ENCODE data around the gene FBXL13. TPM values are rescaled to one million over a fixed set of nuclear protein-coding genes. Genes with fewer than 3 reads are reported as not detected.
"Not testable (repeated sequence)": the region's sequence is repeated elsewhere in the genome, so short reads cannot be mapped to it uniquely, and the experiment has no call there.

Gene FBXL13
- total RNA-seq, 2 donors from 2014 or later = 1.3 to 1.4 TPM

DNA sequence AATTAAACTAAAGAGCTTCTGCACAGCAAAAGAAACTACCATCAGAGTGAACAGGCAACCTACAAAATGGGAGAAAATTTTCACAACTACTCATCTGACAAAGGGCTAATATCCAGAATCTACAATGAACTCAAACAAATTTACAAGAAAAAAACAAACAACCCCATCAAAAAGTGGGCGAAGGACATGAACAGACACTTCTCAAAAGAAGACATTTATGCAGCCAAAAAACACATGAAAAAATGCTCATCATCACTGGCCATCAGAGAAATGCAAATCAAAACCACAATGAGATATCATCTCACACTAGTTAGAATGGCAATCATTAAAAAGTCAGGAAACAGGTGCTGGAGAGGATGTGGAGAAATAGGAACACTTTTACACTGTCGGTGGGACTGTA, 112.6 kb downstream of the FBXL13 start:
- not testable (repeated sequence) for H3K9me3 ChIP-seq (ENCODE audit: control insufficient read depth, low read length, poor library complexity, severe bottlenecking); H3K27me3 Mint-ChIP-seq; H3K4me3 Mint-ChIP-seq; DNase-seq; ATAC-seq; H3K27ac Mint-ChIP-seq; H3K36me3 Mint-ChIP-seq (ENCODE audit: low read depth); H3K4me1 Mint-ChIP-seq

DNA sequence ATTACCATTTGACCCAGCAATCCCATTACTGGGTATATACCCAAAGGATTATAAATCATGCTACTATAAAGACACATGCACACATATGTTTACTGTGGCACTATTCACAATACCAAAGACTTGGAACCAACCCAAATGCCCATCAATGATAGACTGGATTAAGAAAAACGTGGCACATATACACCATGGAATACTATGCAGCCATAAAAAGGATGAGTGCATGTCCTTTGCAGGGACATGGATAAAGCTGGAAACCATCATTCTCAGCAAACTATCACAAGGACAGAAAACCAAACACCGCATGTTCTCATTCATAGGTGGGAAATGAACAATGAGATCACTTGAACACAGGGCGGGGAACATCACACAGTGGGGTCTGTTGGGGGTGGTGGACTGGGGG, 116.6 kb downstream of the FBXL13 start:
- not testable (repeated sequence) for ATAC-seq; H3K27me3 Mint-ChIP-seq; H3K36me3 Mint-ChIP-seq (ENCODE audit: low read depth); DNase-seq; H3K4me1 Mint-ChIP-seq; H3K9me3 ChIP-seq (ENCODE audit: control insufficient read depth, low read length, poor library complexity, severe bottlenecking); H3K4me3 Mint-ChIP-seq; H3K27ac Mint-ChIP-seq

DNA sequence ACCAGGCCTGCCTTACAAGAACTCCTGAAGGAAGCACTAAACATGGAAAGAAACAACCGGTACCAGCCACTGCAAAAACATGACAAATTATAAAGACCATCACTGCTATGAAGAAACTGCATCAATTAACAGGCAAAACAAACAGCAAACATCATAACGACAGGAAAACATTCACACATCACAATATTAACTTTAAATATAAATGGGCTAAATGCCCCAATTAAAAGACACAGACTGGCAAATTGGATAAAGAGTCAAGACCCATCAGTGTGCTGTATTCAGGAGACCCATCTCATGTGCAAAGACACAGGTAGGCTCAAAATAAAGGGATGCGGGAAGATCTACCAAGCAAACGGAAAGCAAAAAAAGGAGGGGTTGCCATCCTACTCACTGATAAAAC, 120.2 kb downstream of the FBXL13 start:
- not testable (repeated sequence) for H3K27me3 Mint-ChIP-seq; H3K36me3 Mint-ChIP-seq (ENCODE audit: low read depth); H3K9me3 ChIP-seq (ENCODE audit: control insufficient read depth, low read length, poor library complexity, severe bottlenecking); H3K4me3 Mint-ChIP-seq; DNase-seq; H3K27ac Mint-ChIP-seq; ATAC-seq; H3K4me1 Mint-ChIP-seq

DNA sequence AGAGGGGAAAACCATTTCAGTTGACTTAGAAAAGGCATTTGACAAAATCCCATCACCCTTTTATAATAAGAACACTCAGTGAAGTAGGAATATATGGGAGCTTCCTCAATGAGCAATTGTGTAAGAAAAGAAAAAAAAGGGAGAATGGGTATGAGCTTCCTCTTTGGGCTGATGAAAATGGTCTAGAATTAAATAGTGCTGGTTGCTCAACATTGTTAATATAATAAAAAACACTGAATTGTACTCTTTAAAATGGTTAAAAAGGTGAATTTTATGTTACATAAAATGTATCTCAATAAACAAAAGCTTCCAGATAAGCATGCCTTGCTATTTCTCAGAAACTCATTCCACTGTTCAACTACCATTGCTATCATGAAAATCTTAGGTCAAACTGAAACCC, 121.2 kb downstream of the FBXL13 start:
- no peak for DNase-seq
- H3K9me3 ChIP-seq (ENCODE audit: control insufficient read depth, low read length, poor library complexity, severe bottlenecking) = no peaks in the 10 kb centered on the region
- peaks cover 5% of the 10 kb centered on the region for H3K27me3 Mint-ChIP-seq
- no peak for ATAC-seq
- H3K4me3 Mint-ChIP-seq = no peak overlapping the region
- no peaks in the 10 kb centered on the region for H3K36me3 Mint-ChIP-seq (ENCODE audit: low read depth)
- no peak overlapping the region for H3K27ac Mint-ChIP-seq
- no peaks in the 10 kb centered on the region for H3K4me1 Mint-ChIP-seq

DNA sequence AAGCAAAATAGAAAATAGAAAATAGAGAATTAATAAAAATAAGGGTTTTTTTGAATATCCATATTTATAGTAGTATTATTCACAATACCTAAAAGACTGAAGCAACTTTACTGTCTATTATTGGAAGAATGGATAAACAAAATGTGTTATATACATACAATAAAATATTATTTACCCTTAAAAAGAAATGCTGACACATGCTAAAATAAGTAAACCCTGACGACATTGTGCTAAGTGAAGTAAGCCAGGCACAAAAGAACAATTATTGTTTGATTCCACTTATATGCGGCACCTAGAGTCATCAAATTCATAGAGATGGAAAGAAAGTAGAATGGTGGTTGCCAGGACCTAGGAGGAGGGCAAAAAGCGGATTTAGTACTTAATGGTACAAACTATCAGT, 122.8 kb downstream of the FBXL13 start:
- no peak overlapping the region for H3K4me3 Mint-ChIP-seq
- no peak for DNase-seq
- no peaks in the 10 kb centered on the region for H3K36me3 Mint-ChIP-seq (ENCODE audit: low read depth)
- H3K9me3 ChIP-seq (ENCODE audit: control insufficient read depth, low read length, poor library complexity, severe bottlenecking) = no peaks in the 10 kb centered on the region
- H3K4me1 Mint-ChIP-seq = no peaks in the 10 kb centered on the region
- ATAC-seq = no peak
- H3K27me3 Mint-ChIP-seq = peaks cover 5% of the 10 kb centered on the region
- H3K27ac Mint-ChIP-seq = no peak overlapping the region

DNA sequence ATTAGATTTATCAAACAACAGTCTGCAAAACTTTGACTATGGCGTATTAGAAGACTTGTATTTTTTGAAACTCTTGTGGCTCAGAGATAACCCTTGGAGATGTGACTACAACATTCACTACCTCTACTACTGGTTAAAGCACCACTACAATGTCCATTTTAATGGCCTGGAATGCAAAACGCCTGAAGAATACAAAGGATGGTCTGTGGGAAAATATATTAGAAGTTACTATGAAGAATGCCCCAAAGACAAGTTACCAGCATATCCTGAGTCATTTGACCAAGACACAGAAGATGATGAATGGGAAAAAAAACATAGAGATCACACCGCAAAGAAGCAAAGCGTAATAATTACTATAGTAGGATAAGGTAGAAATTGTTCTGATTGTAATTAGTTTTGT, 130.4 kb downstream of the FBXL13 start:
- Mint-ChIP-seq H3K4me1 (no peaks in the 10 kb centered on the region), H3K27ac (no peak overlapping the region), H3K27me3 (no peaks in the 10 kb centered on the region), H3K4me3 (no peak overlapping the region), H3K36me3 (ENCODE audit: low read depth) (no peaks in the 10 kb centered on the region)
- ATAC-seq = no peak
- H3K9me3 ChIP-seq (ENCODE audit: control insufficient read depth, low read length, poor library complexity, severe bottlenecking) = no peaks in the 10 kb centered on the region
- no peak for DNase-seq

DNA sequence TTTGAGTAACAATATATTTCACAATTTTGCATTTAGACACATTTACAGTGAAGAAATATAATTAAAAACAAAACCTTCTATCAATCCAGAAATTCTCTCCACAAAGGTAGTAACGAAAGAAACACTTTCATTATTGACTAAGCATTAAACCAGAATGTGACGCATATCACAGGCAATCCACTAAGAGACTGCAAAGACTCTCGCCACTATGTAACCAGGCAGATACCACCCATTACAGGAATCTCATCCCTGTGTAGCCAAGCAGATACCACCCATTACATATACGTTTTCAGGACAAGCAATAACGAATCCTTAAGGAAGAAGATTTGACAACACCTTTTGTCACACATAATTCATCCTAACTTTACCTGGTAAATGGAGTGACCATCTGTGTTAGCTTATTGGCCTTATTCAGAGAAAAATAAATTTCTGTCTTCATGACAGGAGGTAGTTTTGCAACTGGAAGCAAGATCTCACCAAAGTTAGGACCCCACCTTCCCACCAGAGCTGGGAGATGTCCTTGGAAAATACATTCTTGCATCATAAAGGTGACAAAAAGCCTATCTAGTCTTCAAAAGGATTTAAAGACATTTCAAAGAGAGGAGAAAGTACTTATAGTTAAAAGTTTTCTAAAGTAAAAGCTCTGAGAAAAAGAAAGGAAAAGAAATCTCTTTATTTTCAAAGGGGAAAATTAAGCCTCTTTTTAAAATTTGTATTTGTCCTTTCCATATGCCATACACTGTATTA, 131.0 kb downstream of the FBXL13 start:
- Mint-ChIP-seq H3K4me3 (no peak overlapping the region), H3K27me3 (no peaks in the 10 kb centered on the region), H3K4me1 (no peaks in the 10 kb centered on the region), H3K27ac (no peak overlapping the region), H3K36me3 (ENCODE audit: low read depth) (no peaks in the 10 kb centered on the region)
- ATAC-seq (no peak), DNase-seq (no peak)
- H3K9me3 ChIP-seq (ENCODE audit: control insufficient read depth, low read length, poor library complexity, severe bottlenecking) = no peaks in the 10 kb centered on the region

DNA sequence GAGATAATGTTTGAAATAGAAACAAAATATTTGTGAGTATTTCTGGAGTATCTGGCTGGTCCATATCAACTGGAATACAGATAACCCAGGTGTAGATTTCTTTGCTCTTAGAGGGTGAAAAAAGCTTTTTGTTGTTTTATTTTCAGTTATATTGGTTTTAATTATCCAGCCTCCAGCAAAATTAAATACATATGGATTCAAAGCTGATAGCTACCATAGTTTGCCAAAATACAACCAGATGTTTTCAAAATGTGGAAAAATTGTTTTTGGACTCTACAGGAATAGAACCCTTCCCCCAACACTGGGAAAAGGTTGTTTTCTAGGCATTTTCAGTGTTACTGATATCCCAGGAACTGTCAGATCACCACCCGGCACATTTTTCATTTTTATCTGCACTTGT, 131.7 kb downstream of the FBXL13 start:
- no peak overlapping the region for H3K27ac Mint-ChIP-seq

DNA sequence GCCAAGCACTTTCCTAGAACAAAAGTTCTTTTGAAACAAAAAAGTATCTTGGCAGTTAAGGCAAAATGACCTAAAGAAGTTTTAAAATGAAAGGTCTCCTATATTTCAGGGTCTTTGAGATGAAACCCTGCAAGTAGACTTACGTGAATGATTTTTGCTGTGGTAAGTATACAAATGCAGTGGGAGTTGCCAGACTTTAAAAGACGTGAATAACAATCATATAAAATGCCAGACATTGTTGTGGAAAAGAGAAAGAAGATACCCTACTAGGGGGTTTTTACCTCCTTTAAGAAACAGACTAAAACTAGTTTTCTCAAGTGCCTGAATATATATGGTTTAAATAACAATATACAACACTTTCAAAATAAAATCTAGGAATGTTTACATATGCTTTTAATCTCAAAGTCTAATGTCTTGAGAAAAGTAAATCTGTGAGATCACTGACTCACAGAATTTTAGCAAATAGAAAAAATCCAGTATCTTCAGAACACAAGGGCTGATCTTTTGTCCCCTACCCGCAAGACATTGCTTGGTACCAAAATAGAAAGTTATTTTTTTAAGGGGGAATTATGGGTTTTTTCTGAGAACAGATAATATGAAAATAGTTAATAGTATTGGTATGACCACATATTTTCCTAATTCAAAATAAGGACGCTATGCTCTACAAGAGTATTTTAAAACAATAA, 132.3 kb downstream of the FBXL13 start:
- DNase-seq = no peak
- no peaks in the 10 kb centered on the region for H3K4me1 Mint-ChIP-seq
- H3K27ac Mint-ChIP-seq = no peak overlapping the region
- no peaks in the 10 kb centered on the region for H3K9me3 ChIP-seq (ENCODE audit: control insufficient read depth, low read length, poor library complexity, severe bottlenecking)
- H3K27me3 Mint-ChIP-seq = no peaks in the 10 kb centered on the region
- H3K36me3 Mint-ChIP-seq (ENCODE audit: low read depth) = no peaks in the 10 kb centered on the region
- no peak for ATAC-seq
- no peak overlapping the region for H3K4me3 Mint-ChIP-seq

More for the DNA sequence above, 131.7 kb downstream of the FBXL13 start:
- Mint-ChIP-seq H3K27me3 (no peaks in the 10 kb centered on the region), H3K4me3 (no peak overlapping the region), H3K4me1 (no peaks in the 10 kb centered on the region), H3K36me3 (ENCODE audit: low read depth) (no peaks in the 10 kb centered on the region)
- DNase-seq (no peak), ATAC-seq (no peak)
- no peaks in the 10 kb centered on the region for H3K9me3 ChIP-seq (ENCODE audit: control insufficient read depth, low read length, poor library complexity, severe bottlenecking)

DNA sequence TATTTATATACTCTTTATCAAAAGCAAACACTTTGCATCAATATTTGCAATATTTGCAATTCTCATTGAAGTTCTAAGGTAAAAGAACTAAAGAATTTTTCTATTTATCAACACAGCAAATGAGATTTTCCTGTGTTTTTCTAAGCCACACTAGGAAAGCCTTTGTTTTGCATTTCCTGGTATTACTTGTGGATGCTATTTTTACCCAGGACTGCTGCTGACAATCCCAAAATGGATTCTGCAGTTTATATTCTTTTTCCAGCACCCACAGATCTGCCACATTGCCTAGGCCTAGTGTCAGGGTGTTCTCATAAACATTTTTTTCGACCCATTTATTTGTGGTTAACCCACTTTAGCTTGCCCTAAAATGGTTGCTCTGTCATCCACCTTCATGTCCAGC, 135.9 kb downstream of the FBXL13 start:
- no peak overlapping the region for H3K4me3 Mint-ChIP-seq
- H3K9me3 ChIP-seq (ENCODE audit: control insufficient read depth, low read length, poor library complexity, severe bottlenecking) = no peaks in the 10 kb centered on the region
- ATAC-seq (no peak), DNase-seq (no peak)
- no peaks in the 10 kb centered on the region for H3K4me1 Mint-ChIP-seq
- no peak overlapping the region for H3K27ac Mint-ChIP-seq
- H3K27me3 Mint-ChIP-seq = no peaks in the 10 kb centered on the region
- H3K36me3 Mint-ChIP-seq (ENCODE audit: low read depth) = no peaks in the 10 kb centered on the region

DNA sequence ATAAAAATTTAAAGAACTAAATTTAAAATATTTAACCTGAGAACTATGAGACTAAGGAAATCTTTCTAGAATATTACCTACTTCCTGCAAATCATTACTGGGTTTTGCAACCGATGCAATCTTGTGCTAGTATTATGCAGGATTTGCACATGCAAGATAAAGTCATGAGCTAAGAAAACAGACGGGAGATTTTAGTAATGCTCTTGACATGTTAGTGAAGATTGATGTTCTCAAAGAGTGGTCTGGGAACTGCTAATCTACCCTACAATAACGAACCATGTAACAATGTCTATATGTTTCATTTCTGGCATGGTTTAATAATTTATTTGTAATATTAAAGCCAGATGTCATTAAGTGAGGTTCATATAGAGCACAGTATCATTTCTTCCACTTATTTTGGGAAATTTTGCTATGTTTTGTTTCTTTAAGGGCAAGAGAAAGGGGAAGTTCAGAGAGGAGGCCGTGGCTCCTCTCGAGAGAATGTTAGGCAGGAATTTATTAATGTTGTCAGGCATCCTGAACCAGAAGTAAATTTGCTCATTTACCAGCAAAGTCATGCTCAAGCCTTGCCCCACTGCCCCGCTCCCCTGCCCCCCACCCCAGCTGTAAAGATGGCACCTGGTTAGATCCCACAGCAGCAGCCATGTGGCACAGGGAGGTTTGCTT, 139.0 kb downstream of the FBXL13 start:
- ATAC-seq = no peak
- Mint-ChIP-seq H3K27me3 (no peaks in the 10 kb centered on the region), H3K4me1 (no peaks in the 10 kb centered on the region), H3K27ac (no peak overlapping the region), H3K4me3 (no peak overlapping the region), H3K36me3 (ENCODE audit: low read depth) (no peaks in the 10 kb centered on the region)
- DNase-seq = no peak
- no peaks in the 10 kb centered on the region for H3K9me3 ChIP-seq (ENCODE audit: control insufficient read depth, low read length, poor library complexity, severe bottlenecking)

DNA sequence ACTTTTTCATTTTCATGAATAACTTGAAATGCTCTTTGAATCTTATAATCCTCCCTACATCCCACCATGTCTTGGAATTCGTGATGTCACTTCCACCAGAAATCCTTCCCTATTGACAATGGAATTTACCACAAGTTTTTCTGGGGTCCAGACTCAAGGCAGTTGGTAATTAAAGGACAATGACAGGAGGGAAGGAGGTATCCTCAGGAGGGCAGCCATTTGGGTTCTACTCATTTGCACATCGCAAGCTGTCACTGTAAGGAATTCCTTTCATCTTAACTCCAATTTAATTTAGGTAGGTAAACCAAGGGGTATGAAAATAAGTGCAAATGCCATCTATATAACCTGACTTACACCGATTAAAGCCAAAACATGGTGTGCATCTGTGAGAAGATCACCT, 139.9 kb downstream of the FBXL13 start:
- Mint-ChIP-seq H3K27me3 (no peaks in the 10 kb centered on the region), H3K27ac (no peak overlapping the region), H3K4me3 (no peak overlapping the region), H3K4me1 (no peaks in the 10 kb centered on the region), H3K36me3 (ENCODE audit: low read depth) (no peaks in the 10 kb centered on the region)
- H3K9me3 ChIP-seq (ENCODE audit: control insufficient read depth, low read length, poor library complexity, severe bottlenecking) = no peaks in the 10 kb centered on the region
- no peak for ATAC-seq
- no peak for DNase-seq

DNA sequence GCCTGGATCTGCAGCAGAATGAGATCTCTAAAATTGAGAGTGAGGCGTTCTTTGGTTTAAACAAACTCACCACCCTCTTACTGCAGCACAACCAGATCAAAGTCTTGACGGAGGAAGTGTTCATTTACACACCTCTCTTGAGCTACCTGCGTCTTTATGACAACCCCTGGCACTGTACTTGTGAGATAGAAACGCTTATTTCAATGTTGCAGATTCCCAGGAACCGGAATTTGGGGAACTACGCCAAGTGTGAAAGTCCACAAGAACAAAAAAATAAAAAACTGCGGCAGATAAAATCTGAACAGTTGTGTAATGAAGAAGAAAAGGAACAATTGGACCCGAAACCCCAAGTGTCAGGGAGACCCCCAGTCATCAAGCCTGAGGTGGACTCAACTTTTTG, 140.4 kb downstream of the FBXL13 start:
- H3K36me3 Mint-ChIP-seq (ENCODE audit: low read depth) = peaks cover 2% of the 10 kb centered on the region

More for the DNA sequence above, 140.4 kb downstream of the FBXL13 start:
- Mint-ChIP-seq H3K4me1 (no peaks in the 10 kb centered on the region), H3K4me3 (no peak overlapping the region), H3K27me3 (no peaks in the 10 kb centered on the region), H3K27ac (no peak overlapping the region)
- H3K9me3 ChIP-seq (ENCODE audit: control insufficient read depth, low read length, poor library complexity, severe bottlenecking) = no peaks in the 10 kb centered on the region
- ATAC-seq = no peak
- DNase-seq = no peak
